IMR-90 (cell line): Measurements from ENCODE around the gene PPFIA1. TPM values are rescaled to one million over a fixed set of nuclear protein-coding genes. Genes with fewer than 3 reads are reported as not detected.
A peak's percentile ranks its signal among the peaks of the same experiment; 100 is the strongest.

Experiments
- ATAC-seq: fragments of 200-7000 bp; cut with Tn5 transposase; 2 replicates; pipeline ENCODE4 v1.9.1; 2020; ENCODE audit warnings: low read depth, mild to moderate bottlenecking, moderate library complexity
- BruUV-seq: library from RNA; stranded (reverse); fragments of 400-500 nt; replicated peaks from 2 replicates; lab custom pipeline; 2021; lab: Mats Ljungman, UMichigan
- CTCF ChIA-PET: fragments of 300-600 bp; formaldehyde crosslinking; extraction: SDS; loops from one replicate; lab custom pipeline; 2021; ENCODE audit warnings: antibody characterized with exemption; lab: Yijun Ruan, JAX
- POLR2A ChIA-PET: fragments of 300-600 bp; sonication (Branson Sonifier 250); formaldehyde crosslinking; loops from one replicate; lab custom pipeline; 2022; ENCODE audit warnings: antibody characterized with exemption; ENCODE audit not compliant: unreplicated experiment; lab: Charles Lee
- DNase-seq: peaks from one replicate; pipeline ENCODE4 v3.0.0; 2013
- H2AFZ ChIP-seq: replicated peaks from 2 replicates; pipeline ENCODE3; 2013; ENCODE audit warnings: low read length, mild to moderate bottlenecking; ENCODE audit not compliant: poor library complexity
- H2AK5ac ChIP-seq: 2 replicates; pipeline ENCODE4 v1.6.1; 2013; ENCODE audit warnings: low read depth, low read length, inconsistent platforms
- H2AK9ac ChIP-seq: replicated peaks from 2 replicates; pipeline ENCODE3; 2013; ENCODE audit warnings: mild to moderate bottlenecking, low read depth, low read length, moderate library complexity; ENCODE audit not compliant: poor library complexity
- H2BK120ac ChIP-seq: 2 replicates; pipeline ENCODE4 v1.6.1; 2013; ENCODE audit warnings: low read depth, low read length, inconsistent platforms
- H2BK15ac ChIP-seq: 3 replicates; pipeline ENCODE4 v1.6.1; 2013; ENCODE audit warnings: low read depth, low read length, inconsistent platforms
- H2BK20ac ChIP-seq: 2 replicates; pipeline ENCODE4 v1.6.1; 2013; ENCODE audit warnings: low read depth, mild to moderate bottlenecking, inconsistent platforms, low read length, moderate library complexity
- H2BK5ac ChIP-seq: 2 replicates; pipeline ENCODE4 v1.6.1; 2013; ENCODE audit warnings: mild to moderate bottlenecking, low read depth, low read length, inconsistent platforms; ENCODE audit not compliant: poor library complexity, severe bottlenecking
- H3K14ac ChIP-seq: replicated peaks from 2 replicates; pipeline ENCODE4 v1.6.1; 2013; ENCODE audit warnings: low read depth, low read length, inconsistent platforms
- H3K18ac ChIP-seq: 2 replicates; pipeline ENCODE4 v1.6.1; 2013; ENCODE audit warnings: low read depth, low read length, control low read depth
- H3K23ac ChIP-seq: 2 replicates; pipeline ENCODE4 v1.6.1; 2013; ENCODE audit warnings: low read depth, low read length, inconsistent platforms
- H3K27ac ChIP-seq: 2 replicates; pipeline ENCODE4 v1.5.1; 2013; ENCODE audit warnings: mild to moderate bottlenecking, control low read depth, low read length; ENCODE audit not compliant: insufficient read depth
- H3K27me3 ChIP-seq: 2 replicates; pipeline ENCODE4 v1.6.1; 2013; ENCODE audit warnings: low read length; ENCODE audit not compliant: control insufficient read depth, insufficient read depth
- H3K36me3 ChIP-seq: 2 replicates; pipeline ENCODE4 v1.6.1; 2013; ENCODE audit warnings: low read length, mixed read lengths; ENCODE audit not compliant: control insufficient read depth, insufficient read depth
- H3K4ac ChIP-seq: 2 replicates; pipeline ENCODE4 v1.6.1; 2013; ENCODE audit warnings: low read depth, low read length, inconsistent platforms
- H3K4me1 ChIP-seq: 2 replicates; pipeline ENCODE4 v1.6.1; 2013; ENCODE audit warnings: low read length, mixed read lengths; ENCODE audit not compliant: control insufficient read depth, insufficient read depth
- H3K4me2 ChIP-seq: 2 replicates; pipeline ENCODE4 v1.6.1; 2013; ENCODE audit warnings: low read depth, mild to moderate bottlenecking, control low read depth, low read length, moderate library complexity
- H3K4me3 ChIP-seq: 2 replicates; pipeline ENCODE4 v1.5.1; 2013; ENCODE audit warnings: low read depth, mild to moderate bottlenecking, control low read depth, low read length, moderate library complexity; ENCODE audit not compliant: insufficient read depth
- H3K56ac ChIP-seq: 2 replicates; pipeline ENCODE4 v1.6.1; 2013; ENCODE audit warnings: low read length, inconsistent platforms; ENCODE audit not compliant: insufficient read depth; ENCODE audit errors: extremely low read depth
- H3K79me1 ChIP-seq, 2 experiments: 2 replicates each; pipeline ENCODE4 v1.6.1; 2013; ENCODE audit warnings: low read length in 2 of 2, inconsistent platforms in 1 of 2, low read depth in 1 of 2
- H3K9ac ChIP-seq: 2 replicates; pipeline ENCODE4 v1.6.1; 2013; ENCODE audit warnings: low read depth, low read length, control low read depth
- H3K9me1 ChIP-seq: 2 replicates; pipeline ENCODE4 v1.6.1; 2013; ENCODE audit warnings: low read length, inconsistent platforms; ENCODE audit not compliant: insufficient read depth
- H3K9me3 ChIP-seq: 2 replicates; pipeline ENCODE4 v1.6.1; 2013; ENCODE audit warnings: low read length; ENCODE audit not compliant: control insufficient read depth, insufficient read depth
- H4K20me1 ChIP-seq: 2 replicates; pipeline ENCODE4 v1.6.1; 2013; ENCODE audit warnings: low read length, inconsistent platforms; ENCODE audit not compliant: insufficient read depth
- H4K5ac ChIP-seq: 2 replicates; pipeline ENCODE4 v1.6.1; 2013; ENCODE audit warnings: mild to moderate bottlenecking, low read depth, low read length, control low read depth
- H4K8ac ChIP-seq, 2 experiments: 2 replicates each; pipeline ENCODE4 v1.6.1; 2013; ENCODE audit warnings: low read depth in 2 of 2, low read length in 2 of 2, control low read depth in 1 of 2, inconsistent platforms in 1 of 2
- H4K91ac ChIP-seq: 2 replicates; pipeline ENCODE4 v1.6.1; 2013; ENCODE audit warnings: low read depth, low read length, inconsistent platforms; ENCODE audit not compliant: insufficient read depth
- MAZ ChIP-seq: IDR thresholded peaks from 2 replicates; pipeline ENCODE4 v1.6.1; 2012; ENCODE audit warnings: low read depth, mild to moderate bottlenecking, low read length, improper control_type of control experiment, moderate library complexity, borderline replicate concordance
- POLR2A ChIP-seq: IDR thresholded peaks from 2 replicates; pipeline ENCODE4 v1.6.1; 2012; ENCODE audit warnings: mild to moderate bottlenecking, low read depth, low read length
- RCOR1 ChIP-seq: IDR thresholded peaks from 2 replicates; pipeline ENCODE4 v1.6.1; 2012; ENCODE audit warnings: mild to moderate bottlenecking, low read length, improper control_type of control experiment; ENCODE audit not compliant: insufficient replicate concordance
- SMC3 ChIP-seq: fragments of 150-350 bp; IDR thresholded peaks from 2 replicates; pipeline ENCODE4 v1.6.1; 2016; ENCODE audit warnings: low read depth, mild to moderate bottlenecking, antibody characterized with exemption, low read length, moderate library complexity
- WGBS, 2 experiments: methylation state at CpG; one replicate each; pipeline versions ENCODE4 v1.1.5 to v1.1.7; 2013; ENCODE audit warnings: missing lambda C conversion rate in 2 of 2; ENCODE audit not compliant: insufficient read length in 1 of 2; ENCODE audit errors: extremely low coverage in 2 of 2; 5-methylcytosine and 5-hydroxymethylcytosine counted together
- dilution Hi-C: fragments of 300-500 bp; cut with HindIII; formaldehyde crosslinking; loops from one replicate; pipeline ENCODE4 v1.14.3; 2018; ENCODE audit warnings: low sequenced_read_pairs; ENCODE audit not compliant: unreplicated experiment
- in situ Hi-C: fragments of 300-500 bp; cut with MboI; formaldehyde crosslinking; loops from 3 replicates; pipeline ENCODE4 v1.14.3; 2019; ENCODE audit warnings: low sequenced_read_pairs, inconsistent platforms, mixed read lengths
- intact Hi-C: fragments of 100-400 bp; cut with micrococcal nuclease; formaldehyde crosslinking; loops from 2 replicates; pipeline ENCODE4 v1.10.0; 2022
- polyA plus RNA-seq, 3 experiments: library from polyadenylated mRNA; depleted of rRNA; stranded (reverse); fragments of >200 nt; gene quantifications; 2 replicates each; pipeline ENCODE4 v1.2.3, GENCODE V29; 2012; ENCODE audit warnings: low replicate concordance in 1 of 3
- total RNA-seq: library from RNA; depleted of rRNA; stranded (reverse); fragments of >200 nt; gene quantifications from 2 replicates; pipeline ENCODE4 v1.2.3, GENCODE V29; 2012
- TF ChIP-seq, protein P1 (sequence below): fragments of 150-350 bp; IDR thresholded peaks from 2 replicates; pipeline ENCODE4 v1.6.1; 2017; ENCODE audit warnings: mild to moderate bottlenecking, antibody characterized with exemption, low read length, low read depth

The PPFIA1 gene
- total and polyA plus RNA-seq, 2 of the 4 experiments (the other 2 are of a cell fraction), result 25.6 to 37.2 TPM

DNA sequence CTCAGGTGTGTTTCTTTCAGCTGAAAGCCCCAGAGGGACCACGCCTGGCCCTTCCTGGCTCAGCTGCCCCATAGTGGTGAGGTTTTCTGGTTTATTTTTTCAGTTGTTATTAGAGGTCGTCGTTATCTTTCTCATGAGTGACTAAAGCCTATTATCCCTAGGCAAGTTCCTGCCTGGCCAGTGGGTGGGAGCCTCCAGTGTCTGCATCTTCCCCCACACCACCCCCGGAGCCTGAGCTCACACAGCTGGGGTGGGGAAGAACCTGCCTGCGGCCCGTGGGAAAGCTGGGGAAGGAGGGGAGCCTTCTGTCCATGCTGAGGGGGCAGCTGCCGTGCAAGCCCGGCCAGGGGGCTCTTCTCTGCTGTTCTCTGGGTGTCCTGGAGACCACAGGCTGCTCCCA is 24.3 kb upstream of the PPFIA1 start:
- TF ChIP-seq POLR2A (no peak), RCOR1 (no peak), SMC3 (no peak), MAZ (no peak)
- TF ChIP-seq, protein P1, sequence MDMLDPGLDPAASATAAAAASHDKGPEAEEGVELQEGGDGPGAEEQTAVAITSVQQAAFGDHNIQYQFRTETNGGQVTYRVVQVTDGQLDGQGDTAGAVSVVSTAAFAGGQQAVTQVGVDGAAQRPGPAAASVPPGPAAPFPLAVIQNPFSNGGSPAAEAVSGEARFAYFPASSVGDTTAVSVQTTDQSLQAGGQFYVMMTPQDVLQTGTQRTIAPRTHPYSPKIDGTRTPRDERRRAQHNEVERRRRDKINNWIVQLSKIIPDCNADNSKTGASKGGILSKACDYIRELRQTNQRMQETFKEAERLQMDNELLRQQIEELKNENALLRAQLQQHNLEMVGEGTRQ, result no peak
- Histone ChIP-seq H3K79me1 (no peaks in the 10 kb centered on the region), H3K9ac (no peak overlapping the region), H2BK5ac (no peak overlapping the region), H3K9me3 (no peaks in the 10 kb centered on the region), H2BK120ac (no peak overlapping the region), H3K27ac (no peak overlapping the region), H3K23ac (no peak overlapping the region), H4K8ac (no peak overlapping the region), H2AFZ (no peak overlapping the region), H3K18ac (no peak overlapping the region), H3K4ac (no peak overlapping the region), H4K20me1 (no peaks in the 10 kb centered on the region; the same call in 1 of the 2 replicates), H3K4me1 (peaks cover 15% of the 10 kb centered on the region), H3K56ac (no peak overlapping the region), H2BK20ac (no peak overlapping the region), H3K36me3 (no peaks in the 10 kb centered on the region), H3K4me2 (no peak overlapping the region), H3K9me1 (peaks cover 10% of the 10 kb centered on the region; the same call in 1 of the 2 replicates), H4K5ac (no peak overlapping the region), H2BK15ac (0 out of 3 replicates have a peak overlapping the region, but pooled peaks have one; percentile 56), H3K14ac (no peak overlapping the region), H2AK5ac (no peak overlapping the region), H2AK9ac (no peak overlapping the region), H4K91ac (no peak overlapping the region; the same call in 1 of the 2 replicates), H3K27me3 (peaks cover 8% of the 10 kb centered on the region), H3K4me3 (no peak overlapping the region)
- no CpG with 5 or more reads among the region's 8 CpGs for WGBS, 2 experiments
- DNase-seq (peak; percentile 68), ATAC-seq (no peak)
- ChIA-PET CTCF (no interaction called here), POLR2A (no interaction called here)
- no TSS peak for BruUV-seq
- intact Hi-C loops (no loop called here), in situ Hi-C loops (no loop called here), dilution Hi-C loops (no loop called here)
